ENCODE data around the gene MRM2.

DNA sequence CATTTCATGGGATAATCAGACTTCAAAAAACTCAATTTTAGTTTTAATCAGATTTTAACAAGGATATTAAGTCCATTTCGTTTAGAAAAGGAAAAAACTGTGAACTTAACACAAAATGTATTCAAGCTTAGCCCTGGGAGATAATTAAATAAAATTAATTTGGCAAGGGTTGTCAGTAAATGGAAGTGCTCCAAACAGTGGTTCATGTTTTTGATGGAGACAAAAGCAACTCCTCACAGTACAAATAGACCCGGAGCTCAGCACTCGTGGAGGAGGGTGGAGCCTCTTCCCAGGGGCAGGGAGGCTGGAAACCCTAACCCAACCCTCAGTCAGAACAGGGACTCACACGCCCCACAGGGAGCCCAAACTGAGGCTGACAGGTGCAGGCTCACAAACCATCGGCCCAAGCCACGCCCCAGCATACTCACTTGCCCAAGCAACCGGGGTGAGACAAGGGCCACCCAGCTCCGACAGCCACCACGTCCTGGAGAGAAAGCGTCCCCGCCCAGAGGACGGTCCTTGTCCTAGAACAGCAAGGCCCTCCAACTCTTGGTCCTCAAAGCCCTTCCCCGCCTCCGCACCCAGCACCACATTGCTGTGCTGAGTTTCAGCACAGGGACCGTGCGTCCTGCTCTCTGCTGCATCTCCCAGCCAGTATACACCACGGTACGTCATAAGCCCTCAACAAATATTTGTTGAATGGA lies 49.0 kb downstream of the MRM2 start:
- no peak for TF ChIP-seq SPI1 (IDR thresholded peaks at IDR 0.05; ENCODE audit: low read depth, low read length)
- no peak for TF ChIP-seq POLR2A (IDR thresholded peaks at IDR 0.05; ENCODE audit: low read depth, low read length)
- no peak for TF ChIP-seq TAF1 (IDR thresholded peaks at IDR 0.05; ENCODE audit: low read depth, low read length)
- no peak for TF ChIP-seq POU2F2 (IDR thresholded peaks at IDR 0.05; ENCODE audit: low read depth, low read length)
- TF ChIP-seq POLR2AphosphoS5 (IDR thresholded peaks at IDR 0.05; ENCODE audit: low read depth, low read length): no peak
